Heart right ventricle (tissue), 16 donors: ENCODE data around the gene RANBP6. TPM values are rescaled to one million over a fixed set of nuclear protein-coding genes. Genes with fewer than 3 reads are reported as not detected.

Source experiments
- ATAC-seq, 8 donors: fragments of 200-7000 bp; cut with Tn5 transposase; one replicate each; pipeline ENCODE4 v1.9.1; 2020; ENCODE audit warnings: mild to moderate bottlenecking in 8 of 8, moderate library complexity in 8 of 8, moderate number of reproducible peaks in 1 of 8
- DNase-seq, 2 donors: peaks; one replicate each; pipeline ENCODE4 v3.0.0-alpha.2; 2020
- H3K27ac ChIP-seq, 10 donors: fragments of 200-600 bp; sonication (generic) in 2 of 10; one replicate each; pipeline versions ENCODE4 v1.5.0 to v1.8.0; 2020 to 2022; ENCODE audit warnings: mild to moderate bottlenecking in 3 of 10
- H3K27me3 ChIP-seq, 7 donors: fragments of 200-600 bp; one replicate each; pipeline ENCODE4 v1.8.0; 2021 to 2022; ENCODE audit warnings: mild to moderate bottlenecking in 2 of 7
- H3K36me3 ChIP-seq, 9 donors: fragments of 200-600 bp; sonication (generic) in 1 of 9; one replicate each; pipeline versions ENCODE4 v1.5.0 to v1.8.0; 2020 to 2022; ENCODE audit warnings: mild to moderate bottlenecking in 2 of 9
- H3K4me1 ChIP-seq, 9 donors: fragments of 200-600 bp; sonication (generic) in 1 of 9; one replicate each; pipeline versions ENCODE4 v1.5.0 to v1.8.0; 2020 to 2022; ENCODE audit warnings: mild to moderate bottlenecking in 4 of 9
- H3K4me3 ChIP-seq, 10 donors: fragments of 200-600 bp; sonication (generic) in 2 of 10; one replicate each; pipeline versions ENCODE4 v1.5.0 to v1.8.0; 2020 to 2022; ENCODE audit warnings: mild to moderate bottlenecking in 7 of 10, moderate library complexity in 2 of 10
- H3K9me3 ChIP-seq, 11 donors: fragments of 200-600 bp in 10 of 11; sonication (generic) in 2 of 11; one replicate each; pipeline versions ENCODE4 v1.5.0 to v1.8.0; 2013 to 2022; ENCODE audit warnings: mild to moderate bottlenecking in 2 of 11, control low read depth in 1 of 11, moderate library complexity in 1 of 11
- WGBS, 2 donors: extraction: QIAGEN DNeasy Blood & Tissue Kit; methylation state at CpG; one replicate each; pipeline ENCODE4 v1.1.7; 2013; ENCODE audit warnings: inconsistent platforms in 1 of 2; 5-methylcytosine and 5-hydroxymethylcytosine counted together
- intact Hi-C, 10 donors: fragments of 100-400 bp; cut with DNase I; formaldehyde crosslinking; loops; one replicate each; pipeline versions ENCODE4 v1.11.1 to v1.14.2; 2022
- polyA plus RNA-seq, 2 donors: library from polyadenylated mRNA; stranded (reverse); fragments of 200-250 nt; gene quantifications; one replicate each; pipeline ENCODE4 v1.2.3, GENCODE V29; 2013
- total RNA-seq, 10 donors: library from RNA; stranded (reverse); fragmentation: NEBNext Ultra II Directional in 3 of 10; extraction: Animal tissue kit (Norgen Biotek cat#: 25700) in 3 of 10; gene quantifications; one replicate each; pipeline versions ENCODE4 v1.2.1 to v1.2.4, GENCODE V29; 2021 to 2023
- TF ChIP-seq, protein P1 (sequence below), 9 donors: fragments of 200-600 bp; sonication (generic) in 2 of 9; IDR thresholded peaks; one replicate each; pipeline versions ENCODE4 v1.5.0 to v1.8.0; 2021 to 2022; ENCODE audit warnings: antibody characterized with exemption in 9 of 9, mild to moderate bottlenecking in 5 of 9, moderate library complexity in 1 of 9
- donor health status: Arrhythmogenic right ventricular cardiomyopathy.
- donor health status: ischemic (EF 13 %, LVEDD 7.1; RV severe dilation, severe dysfunction).
- donor health status: healthy with polysubstance abuse.
- donor health status: DM: no; HTN: yes; CAD: no.
- donor health status: DM: no; HTN: no; CAD: no.
- donor health status: ischemic (EF 25% LVEDD 6.9; RV normal size, moderate dysfunction).
- donor health status: ischemic (EF 25% LVEDD 5.7; RV mildly dilated, moderate dysfunction).
- donor health status: healthy.
- donor health status: DM: yes; HTN: yes; CAD: no.
- donor health status: Ischemic cardiomyopathy.
- donor health status: ischemic (EF 35%, LVEDD 5.7; RV mildly dilated, moderate dysfunction).
- donor health status: nonischemic (EF 11% LVEDD 7.7; RV severe dilation, severe dysfunction).
- donor health status: DM: yes; HTN: yes; CAD: no.
- donor health status: PGD.
- donor health status: ischemic (EF 29% LVEDD 5.4; RV normal size, mild dysfunction).
- donor health status: nonischemic (EF 23%, LVEDD 6.1; RV moderate dilation, normal function).

The RANBP6 gene
- total and polyA plus RNA-seq, 12 donors, result 8.7 to 36.2 (median 25.3) TPM

DNA sequence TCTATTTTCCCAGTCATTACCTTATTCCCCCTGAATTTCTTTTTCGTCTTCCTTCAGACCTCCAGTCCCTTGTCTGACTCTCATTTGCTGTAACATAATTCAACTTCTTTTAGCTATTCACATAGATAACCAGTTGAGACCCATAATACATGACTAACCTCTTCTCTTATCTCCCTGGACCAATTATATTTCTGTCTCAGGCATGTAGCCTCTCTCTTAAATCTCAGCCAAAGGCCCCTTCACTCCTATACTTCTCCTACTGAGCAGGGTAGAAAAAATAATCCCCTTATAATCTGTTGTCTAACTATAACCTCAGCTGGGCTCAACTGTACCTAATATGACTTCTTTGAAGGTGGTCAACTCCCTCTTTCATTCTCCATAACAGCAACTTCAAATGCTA lies 20.9 kb downstream of the RANBP6 start:
- H3K4me1 ChIP-seq, result peaks cover 0 to 62% (median 32%) of the 10 kb centered on the region in 9 donors
- H3K36me3 ChIP-seq, result no peaks in the 10 kb centered on the region
- H3K27ac ChIP-seq, result no peak overlapping the region
- TF ChIP-seq, protein P1, sequence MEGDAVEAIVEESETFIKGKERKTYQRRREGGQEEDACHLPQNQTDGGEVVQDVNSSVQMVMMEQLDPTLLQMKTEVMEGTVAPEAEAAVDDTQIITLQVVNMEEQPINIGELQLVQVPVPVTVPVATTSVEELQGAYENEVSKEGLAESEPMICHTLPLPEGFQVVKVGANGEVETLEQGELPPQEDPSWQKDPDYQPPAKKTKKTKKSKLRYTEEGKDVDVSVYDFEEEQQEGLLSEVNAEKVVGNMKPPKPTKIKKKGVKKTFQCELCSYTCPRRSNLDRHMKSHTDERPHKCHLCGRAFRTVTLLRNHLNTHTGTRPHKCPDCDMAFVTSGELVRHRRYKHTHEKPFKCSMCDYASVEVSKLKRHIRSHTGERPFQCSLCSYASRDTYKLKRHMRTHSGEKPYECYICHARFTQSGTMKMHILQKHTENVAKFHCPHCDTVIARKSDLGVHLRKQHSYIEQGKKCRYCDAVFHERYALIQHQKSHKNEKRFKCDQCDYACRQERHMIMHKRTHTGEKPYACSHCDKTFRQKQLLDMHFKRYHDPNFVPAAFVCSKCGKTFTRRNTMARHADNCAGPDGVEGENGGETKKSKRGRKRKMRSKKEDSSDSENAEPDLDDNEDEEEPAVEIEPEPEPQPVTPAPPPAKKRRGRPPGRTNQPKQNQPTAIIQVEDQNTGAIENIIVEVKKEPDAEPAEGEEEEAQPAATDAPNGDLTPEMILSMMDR (IDR thresholded peaks at IDR 0.05), result no peak
- no peak for ATAC-seq
- no peak overlapping the region for H3K4me3 ChIP-seq
- intact Hi-C loops, result no loop called here
- 46 to 73% methylated on average over 1 of the region's 1 CpG for WGBS, 2 donors
- H3K9me3 ChIP-seq, result no peaks in the 10 kb centered on the region
- no peaks in the 10 kb centered on the region for H3K27me3 ChIP-seq
- DNase-seq, result no peak

- TF ChIP-seq, protein P1 (IDR thresholded peaks at IDR 0.05), result peak in 1 of 9 donors; percentile 14
- peaks cover 0 to 43% (median 8%) of the 10 kb centered on the region in 9 donors for H3K36me3 ChIP-seq
- peaks cover 0 to 13% (median 4%) of the 10 kb centered on the region in 9 donors for H3K4me1 ChIP-seq
- peak overlapping the region in 3 of 10 donors; percentile 25 to 32 (median 29) for H3K27ac ChIP-seq
- intact Hi-C loops, result no loop called here
- DNase-seq (no peak), ATAC-seq (peak in 6 of 8 donors; percentile 38 to 94 (median 63))
- no peaks in the 10 kb centered on the region for H3K9me3 ChIP-seq
- 54 to 72% methylated on average over 5 of the region's 5 CpGs for WGBS, 2 donors
- no peak overlapping the region for H3K4me3 ChIP-seq
- no peaks in the 10 kb centered on the region for H3K27me3 ChIP-seq
Observed at GRCh38 chr9:5988265-5988664, 27.2 kb downstream of the RANBP6 start.

- H3K27ac ChIP-seq, result no peak overlapping the region
- no peak for ATAC-seq
- H3K36me3 ChIP-seq, result peaks cover 0 to 70% (median 8%) of the 10 kb centered on the region in 9 donors
- no peak for DNase-seq
- TF ChIP-seq, protein P1 (IDR thresholded peaks at IDR 0.05), result no peak
- no peaks in the 10 kb centered on the region for H3K9me3 ChIP-seq
- no peak overlapping the region for H3K4me3 ChIP-seq
- H3K4me1 ChIP-seq, result peaks cover 0 to 3% (median 0%) of the 10 kb centered on the region in 9 donors
- H3K27me3 ChIP-seq, result no peaks in the 10 kb centered on the region
- 98 to 100% methylated on average over 2 of the region's 2 CpGs for WGBS, 2 donors
- intact Hi-C loops, result no loop called here
Observed at GRCh38 chr9:5983042-5983441, 32.4 kb downstream of the RANBP6 start.

DNA sequence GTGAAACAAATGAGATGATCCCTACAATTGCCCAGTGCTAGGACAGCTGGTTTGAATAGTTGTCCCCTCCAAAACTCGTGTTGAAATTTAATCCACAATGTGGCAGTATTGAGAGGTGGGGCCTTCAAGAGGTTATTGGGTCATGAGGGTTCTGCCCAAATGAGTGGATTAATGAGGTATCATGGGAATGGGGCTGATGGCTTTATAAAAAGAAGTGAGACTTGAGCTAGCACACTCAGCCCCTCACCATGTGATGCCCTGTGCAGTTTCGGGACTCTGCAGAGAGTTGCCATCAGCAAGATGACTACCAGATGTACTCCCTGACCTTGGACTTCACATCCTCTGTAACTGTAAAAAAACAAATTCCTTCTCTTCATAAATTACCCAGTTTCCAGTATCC lies 33.1 kb downstream of the RANBP6 start:
- no peak overlapping the region for H3K27ac ChIP-seq
- 79 to 84% methylated on average over 2 of the region's 2 CpGs for WGBS, 2 donors
- no peaks in the 10 kb centered on the region for H3K27me3 ChIP-seq
- H3K9me3 ChIP-seq, result no peaks in the 10 kb centered on the region
- no peak for DNase-seq
- H3K4me1 ChIP-seq, result peaks cover 0 to 5% (median under 1%) of the 10 kb centered on the region in 9 donors
- H3K4me3 ChIP-seq, result no peak overlapping the region
- TF ChIP-seq, protein P1 (IDR thresholded peaks at IDR 0.05), result no peak
- H3K36me3 ChIP-seq, result peaks cover 0 to 63% (median 8%) of the 10 kb centered on the region in 9 donors
- intact Hi-C loops, result no loop called here
- no peak for ATAC-seq
